Measurements from ENCODE around the gene ARHGAP6.
A peak's percentile ranks its signal among the peaks of the same experiment; 100 is the strongest.
"Not testable (repeated sequence)": the region's sequence is repeated elsewhere in the genome, so short reads cannot be mapped to it uniquely, and the experiment has no call there.

The ARHGAP6 gene

GRCh38 chrX:11641349-11642065 lies 24.2 kb downstream of the ARHGAP6 start:
- Histone ChIP-seq H3K36me3 (ENCODE audit: insufficient read depth, low read length) (no peaks in the 10 kb centered on the region), H3K27ac (ENCODE audit: low read depth, low read length) (no peak overlapping the region), H3K79me2 (ENCODE audit: control insufficient read depth, insufficient read depth, low read length, unreplicated experiment) (no peaks in the 10 kb centered on the region), H2AFZ (ENCODE audit: low read length, unreplicated experiment) (no peak overlapping the region), H3K27me3 (ENCODE audit: insufficient read depth, low read length) (no peaks in the 10 kb centered on the region), H3K4me3 (ENCODE audit: low read depth, low read length) (no peak overlapping the region), H3K4me1 (ENCODE audit: control insufficient read depth, insufficient read depth, low read length, unreplicated experiment) (peaks cover 9% of the 10 kb centered on the region)

- no peaks in the 10 kb centered on the region for H3K36me3 ChIP-seq (ENCODE audit: insufficient read depth, low read length)
- H3K79me2 ChIP-seq (ENCODE audit: control insufficient read depth, insufficient read depth, low read length, unreplicated experiment) = no peaks in the 10 kb centered on the region
- no peak overlapping the region for H2AFZ ChIP-seq (ENCODE audit: low read length, unreplicated experiment)
- H3K4me1 ChIP-seq (ENCODE audit: control insufficient read depth, insufficient read depth, low read length, unreplicated experiment) = peaks cover 9% of the 10 kb centered on the region
- no peak overlapping the region for H3K27ac ChIP-seq (ENCODE audit: low read depth, low read length)
- no peak overlapping the region for H3K4me3 ChIP-seq (ENCODE audit: low read depth, low read length)
- H3K27me3 ChIP-seq (ENCODE audit: insufficient read depth, low read length) = no peaks in the 10 kb centered on the region
These were observed 25.6 kb downstream of the ARHGAP6 start for GRCh38 chrX:11640089-11640488.

- Histone ChIP-seq H3K79me2 (ENCODE audit: control insufficient read depth, insufficient read depth, low read length, unreplicated experiment) (no peaks in the 10 kb centered on the region), H3K27ac (ENCODE audit: low read depth, low read length) (no peak overlapping the region), H3K4me3 (ENCODE audit: low read depth, low read length) (no peak overlapping the region), H3K36me3 (ENCODE audit: insufficient read depth, low read length) (no peaks in the 10 kb centered on the region), H3K27me3 (ENCODE audit: insufficient read depth, low read length) (no peaks in the 10 kb centered on the region), H2AFZ (ENCODE audit: low read length, unreplicated experiment) (no peak overlapping the region), H3K4me1 (ENCODE audit: control insufficient read depth, insufficient read depth, low read length, unreplicated experiment) (peaks cover 4% of the 10 kb centered on the region)
These were observed 33.0 kb downstream of the ARHGAP6 start for GRCh38 chrX:11632732-11633131.

GRCh38 chrX:11629593-11630211 lies 36.0 kb downstream of the ARHGAP6 start:
- peaks cover 4% of the 10 kb centered on the region for H3K4me1 ChIP-seq (ENCODE audit: control insufficient read depth, insufficient read depth, low read length, unreplicated experiment)
- H3K4me3 ChIP-seq (ENCODE audit: low read depth, low read length) = no peak overlapping the region
- no peaks in the 10 kb centered on the region for H3K27me3 ChIP-seq (ENCODE audit: insufficient read depth, low read length)
- H3K36me3 ChIP-seq (ENCODE audit: insufficient read depth, low read length) = peaks cover 8% of the 10 kb centered on the region
- no peak overlapping the region; the same call in 1 of the 2 replicates for H3K27ac ChIP-seq (ENCODE audit: low read depth, low read length)
- H3K79me2 ChIP-seq (ENCODE audit: control insufficient read depth, insufficient read depth, low read length, unreplicated experiment) = no peaks in the 10 kb centered on the region
- peak overlapping the region; percentile 25 for H2AFZ ChIP-seq (ENCODE audit: low read length, unreplicated experiment)

GRCh38 chrX:11628399-11628798 lies 37.3 kb downstream of the ARHGAP6 start:
- H3K4me1 ChIP-seq (ENCODE audit: control insufficient read depth, insufficient read depth, low read length, unreplicated experiment) = peaks cover 4% of the 10 kb centered on the region
- H3K36me3 ChIP-seq (ENCODE audit: insufficient read depth, low read length) = peaks cover 8% of the 10 kb centered on the region
- no peaks in the 10 kb centered on the region for H3K79me2 ChIP-seq (ENCODE audit: control insufficient read depth, insufficient read depth, low read length, unreplicated experiment)
- no peak overlapping the region for H3K27ac ChIP-seq (ENCODE audit: low read depth, low read length)
- no peak overlapping the region for H2AFZ ChIP-seq (ENCODE audit: low read length, unreplicated experiment)
- H3K27me3 ChIP-seq (ENCODE audit: insufficient read depth, low read length) = no peaks in the 10 kb centered on the region
- H3K4me3 ChIP-seq (ENCODE audit: low read depth, low read length) = no peak overlapping the region

GRCh38 chrX:11626351-11626750 lies 39.4 kb downstream of the ARHGAP6 start:
- H3K4me3 ChIP-seq (ENCODE audit: low read depth, low read length) = no peak overlapping the region
- H2AFZ ChIP-seq (ENCODE audit: low read length, unreplicated experiment) = no peak overlapping the region
- H3K36me3 ChIP-seq (ENCODE audit: insufficient read depth, low read length) = peaks cover 8% of the 10 kb centered on the region
- H3K4me1 ChIP-seq (ENCODE audit: control insufficient read depth, insufficient read depth, low read length, unreplicated experiment) = peaks cover 4% of the 10 kb centered on the region
- H3K27me3 ChIP-seq (ENCODE audit: insufficient read depth, low read length) = no peaks in the 10 kb centered on the region
- H3K79me2 ChIP-seq (ENCODE audit: control insufficient read depth, insufficient read depth, low read length, unreplicated experiment) = no peaks in the 10 kb centered on the region
- H3K27ac ChIP-seq (ENCODE audit: low read depth, low read length) = no peak overlapping the region

- H3K27ac ChIP-seq (ENCODE audit: low read depth, low read length) = peak overlapping the region; percentile 53
- no peaks in the 10 kb centered on the region for H3K36me3 ChIP-seq (ENCODE audit: insufficient read depth, low read length)
- H3K4me3 ChIP-seq (ENCODE audit: low read depth, low read length) = peak overlapping the region; percentile 8; the same call in 1 of the 2 replicates
- no peaks in the 10 kb centered on the region for H3K27me3 ChIP-seq (ENCODE audit: insufficient read depth, low read length)
- peak overlapping the region; percentile 60 for H2AFZ ChIP-seq (ENCODE audit: low read length, unreplicated experiment)
- no peaks in the 10 kb centered on the region for H3K79me2 ChIP-seq (ENCODE audit: control insufficient read depth, insufficient read depth, low read length, unreplicated experiment)
- H3K4me1 ChIP-seq (ENCODE audit: control insufficient read depth, insufficient read depth, low read length, unreplicated experiment) = peaks cover 20% of the 10 kb centered on the region
These were observed 46.3 kb downstream of the ARHGAP6 start for GRCh38 chrX:11619441-11619840.

GRCh38 chrX:11614253-11614652 lies 51.5 kb downstream of the ARHGAP6 start:
- not testable (repeated sequence) for H3K36me3 ChIP-seq (ENCODE audit: insufficient read depth, low read length); H3K27ac ChIP-seq (ENCODE audit: low read depth, low read length); H3K4me3 ChIP-seq (ENCODE audit: low read depth, low read length); H3K79me2 ChIP-seq (ENCODE audit: control insufficient read depth, insufficient read depth, low read length, unreplicated experiment); H2AFZ ChIP-seq (ENCODE audit: low read length, unreplicated experiment); H3K27me3 ChIP-seq (ENCODE audit: insufficient read depth, low read length)
- H3K4me1 ChIP-seq (ENCODE audit: control insufficient read depth, insufficient read depth, low read length, unreplicated experiment) = peaks cover 11% of the 10 kb centered on the region

- Histone ChIP-seq H3K27me3 (ENCODE audit: insufficient read depth, low read length) (no peaks in the 10 kb centered on the region), H2AFZ (ENCODE audit: low read length, unreplicated experiment) (no peak overlapping the region)
These were observed 53.8 kb downstream of the ARHGAP6 start for GRCh38 chrX:11611965-11612364.

GRCh38 chrX:11611161-11611560 lies 54.6 kb downstream of the ARHGAP6 start:
- Histone ChIP-seq H3K36me3 (ENCODE audit: insufficient read depth, low read length) (no peaks in the 10 kb centered on the region), H3K27ac (ENCODE audit: low read depth, low read length) (no peak overlapping the region), H3K79me2 (ENCODE audit: control insufficient read depth, insufficient read depth, low read length, unreplicated experiment) (no peaks in the 10 kb centered on the region), H2AFZ (ENCODE audit: low read length, unreplicated experiment) (no peak overlapping the region), H3K27me3 (ENCODE audit: insufficient read depth, low read length) (no peaks in the 10 kb centered on the region), H3K4me1 (ENCODE audit: control insufficient read depth, insufficient read depth, low read length, unreplicated experiment) (no peaks in the 10 kb centered on the region), H3K4me3 (ENCODE audit: low read depth, low read length) (no peak overlapping the region)

More at GRCh38 chrX:11611965-11612364, 53.8 kb downstream of the ARHGAP6 start:
- H3K79me2 ChIP-seq (ENCODE audit: control insufficient read depth, insufficient read depth, low read length, unreplicated experiment) = no peaks in the 10 kb centered on the region
- no peak overlapping the region for H3K27ac ChIP-seq (ENCODE audit: low read depth, low read length)
- no peaks in the 10 kb centered on the region for H3K4me1 ChIP-seq (ENCODE audit: control insufficient read depth, insufficient read depth, low read length, unreplicated experiment)
- H3K36me3 ChIP-seq (ENCODE audit: insufficient read depth, low read length) = no peaks in the 10 kb centered on the region
- H3K4me3 ChIP-seq (ENCODE audit: low read depth, low read length) = no peak overlapping the region

GRCh38 chrX:11609109-11609508 lies 56.6 kb downstream of the ARHGAP6 start:
- Histone ChIP-seq H3K4me3 (ENCODE audit: low read depth, low read length) (no peak overlapping the region), H3K4me1 (ENCODE audit: control insufficient read depth, insufficient read depth, low read length, unreplicated experiment) (peaks cover under 1% of the 10 kb centered on the region), H3K27ac (ENCODE audit: low read depth, low read length) (no peak overlapping the region), H3K79me2 (ENCODE audit: control insufficient read depth, insufficient read depth, low read length, unreplicated experiment) (no peaks in the 10 kb centered on the region), H3K27me3 (ENCODE audit: insufficient read depth, low read length) (no peaks in the 10 kb centered on the region), H3K36me3 (ENCODE audit: insufficient read depth, low read length) (no peaks in the 10 kb centered on the region), H2AFZ (ENCODE audit: low read length, unreplicated experiment) (no peak overlapping the region)
